Endothelial cell (in vitro differentiated cells): ENCODE measurements around the gene NAV3. TPM values are rescaled to one million over a fixed set of nuclear protein-coding genes. Genes with fewer than 3 reads are reported as not detected.

Experiments used
- DNase-seq: peaks from one replicate; pipeline ENCODE4 v3.0.0; 2021; ENCODE audit warnings: low spot score
- H3K27ac Mint-ChIP-seq: one replicate; pipeline ENCODE4 v1.8.0; 2021; ENCODE audit warnings: mixed read lengths, inconsistent platforms; ENCODE audit not compliant: unreplicated experiment
- H3K27me3 Mint-ChIP-seq: one replicate; pipeline ENCODE4 v1.8.0; 2021; ENCODE audit warnings: mild to moderate bottlenecking, moderate library complexity, mixed read lengths, inconsistent platforms; ENCODE audit not compliant: unreplicated experiment
- H3K36me3 Mint-ChIP-seq: one replicate; pipeline ENCODE4 v1.8.0; 2021; ENCODE audit warnings: mild to moderate bottlenecking, low read depth, mixed read lengths, inconsistent platforms; ENCODE audit not compliant: unreplicated experiment
- H3K4me1 Mint-ChIP-seq: one replicate; pipeline ENCODE4 v1.8.0; 2021; ENCODE audit warnings: mild to moderate bottlenecking, mixed read lengths, inconsistent platforms; ENCODE audit not compliant: unreplicated experiment
- H3K4me3 Mint-ChIP-seq: one replicate; pipeline ENCODE4 v1.8.0; 2021; ENCODE audit warnings: mild to moderate bottlenecking, mixed read lengths, inconsistent platforms; ENCODE audit not compliant: unreplicated experiment
- H3K9me3 Mint-ChIP-seq: one replicate; pipeline ENCODE4 v1.8.0; 2021; ENCODE audit warnings: mixed read lengths, inconsistent platforms; ENCODE audit not compliant: unreplicated experiment
- total RNA-seq: library from RNA; stranded (reverse); fragmentation: NEBNext Ultra II Directional; extraction: Animal tissue kit (Norgen Biotek cat#: 25700); gene quantifications from one replicate; pipeline ENCODE4 v1.2.1, GENCODE V29; 2021; ENCODE audit not compliant: unreplicated experiment
- TF ChIP-seq, protein P1 (sequence below): fragments of 200-600 bp; sonication (generic); IDR thresholded peaks from one replicate; pipeline ENCODE4 v1.5.0; 2021; ENCODE audit warnings: antibody characterized with exemption; ENCODE audit not compliant: unreplicated experiment

Gene NAV3
- total RNA-seq, 1 donor from 2014 or later: 20.3 TPM

DNA sequence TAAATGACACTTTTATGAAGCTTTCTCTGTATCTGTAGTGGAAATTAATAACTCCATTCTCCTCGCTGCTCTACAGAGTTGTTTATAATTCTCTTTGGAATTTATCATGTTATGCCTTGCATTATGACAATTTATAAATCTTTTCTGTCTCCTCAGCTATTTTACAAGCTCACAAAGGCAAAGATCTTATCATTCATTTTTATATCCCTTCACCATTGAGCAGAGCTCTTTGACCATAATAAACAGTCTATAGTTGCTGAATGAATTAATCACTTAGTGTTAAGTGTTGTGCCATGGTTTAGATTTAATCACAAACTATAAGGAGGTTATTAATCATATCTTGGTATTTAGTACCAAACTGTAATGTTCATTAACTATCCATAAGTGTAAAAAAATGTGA is 126.4 kb downstream of the NAV3 start:
- TF ChIP-seq, protein P1, sequence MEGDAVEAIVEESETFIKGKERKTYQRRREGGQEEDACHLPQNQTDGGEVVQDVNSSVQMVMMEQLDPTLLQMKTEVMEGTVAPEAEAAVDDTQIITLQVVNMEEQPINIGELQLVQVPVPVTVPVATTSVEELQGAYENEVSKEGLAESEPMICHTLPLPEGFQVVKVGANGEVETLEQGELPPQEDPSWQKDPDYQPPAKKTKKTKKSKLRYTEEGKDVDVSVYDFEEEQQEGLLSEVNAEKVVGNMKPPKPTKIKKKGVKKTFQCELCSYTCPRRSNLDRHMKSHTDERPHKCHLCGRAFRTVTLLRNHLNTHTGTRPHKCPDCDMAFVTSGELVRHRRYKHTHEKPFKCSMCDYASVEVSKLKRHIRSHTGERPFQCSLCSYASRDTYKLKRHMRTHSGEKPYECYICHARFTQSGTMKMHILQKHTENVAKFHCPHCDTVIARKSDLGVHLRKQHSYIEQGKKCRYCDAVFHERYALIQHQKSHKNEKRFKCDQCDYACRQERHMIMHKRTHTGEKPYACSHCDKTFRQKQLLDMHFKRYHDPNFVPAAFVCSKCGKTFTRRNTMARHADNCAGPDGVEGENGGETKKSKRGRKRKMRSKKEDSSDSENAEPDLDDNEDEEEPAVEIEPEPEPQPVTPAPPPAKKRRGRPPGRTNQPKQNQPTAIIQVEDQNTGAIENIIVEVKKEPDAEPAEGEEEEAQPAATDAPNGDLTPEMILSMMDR: no peak
- Mint-ChIP-seq H3K4me3 (no peak overlapping the region), H3K9me3 (no peaks in the 10 kb centered on the region), H3K4me1 (no peaks in the 10 kb centered on the region), H3K27ac (no peak overlapping the region), H3K36me3 (no peaks in the 10 kb centered on the region), H3K27me3 (peaks cover 2% of the 10 kb centered on the region)
- no peak for DNase-seq

- Mint-ChIP-seq H3K27ac (no peak overlapping the region), H3K36me3 (no peaks in the 10 kb centered on the region), H3K4me1 (no peaks in the 10 kb centered on the region), H3K27me3 (peaks cover 2% of the 10 kb centered on the region), H3K4me3 (no peak overlapping the region), H3K9me3 (no peaks in the 10 kb centered on the region)
- DNase-seq: no peak
- TF ChIP-seq, protein P1: no peak
These were observed 133.0 kb downstream of the NAV3 start for GRCh38 chr12:77963576-77964178.

- H3K4me3 Mint-ChIP-seq: no peak overlapping the region
- no peaks in the 10 kb centered on the region for H3K4me1 Mint-ChIP-seq
- H3K9me3 Mint-ChIP-seq: no peaks in the 10 kb centered on the region
- no peaks in the 10 kb centered on the region for H3K36me3 Mint-ChIP-seq
- TF ChIP-seq, protein P1: no peak
- no peak overlapping the region for H3K27ac Mint-ChIP-seq
- DNase-seq: no peak
- no peaks in the 10 kb centered on the region for H3K27me3 Mint-ChIP-seq
These were observed 135.1 kb downstream of the NAV3 start for GRCh38 chr12:77965790-77966189.

DNA sequence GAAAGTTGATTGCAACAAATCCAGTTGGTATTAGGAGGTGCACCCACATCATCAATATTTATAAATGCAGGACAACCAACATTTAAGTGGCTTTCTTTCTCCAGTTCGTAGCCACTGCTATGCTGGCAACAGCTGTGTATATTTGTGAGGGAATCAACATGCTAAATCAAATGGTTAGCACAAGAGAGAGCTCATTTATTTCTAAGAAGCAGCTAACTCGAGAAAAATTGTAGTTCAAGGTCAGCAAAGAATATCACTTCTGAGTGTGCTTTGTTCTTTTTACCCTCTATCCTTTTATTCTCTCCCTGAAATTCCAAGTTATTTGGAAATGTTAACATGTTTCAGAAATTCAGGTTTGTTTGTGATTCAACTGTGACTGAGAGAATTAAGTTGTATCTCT is 137.3 kb downstream of the NAV3 start:
- no peaks in the 10 kb centered on the region for H3K36me3 Mint-ChIP-seq
- H3K9me3 Mint-ChIP-seq: no peaks in the 10 kb centered on the region
- no peaks in the 10 kb centered on the region for H3K4me1 Mint-ChIP-seq
- no peak overlapping the region for H3K4me3 Mint-ChIP-seq
- H3K27ac Mint-ChIP-seq: no peak overlapping the region
- no peaks in the 10 kb centered on the region for H3K27me3 Mint-ChIP-seq
- no peak for DNase-seq
- TF ChIP-seq, protein P1: no peak

- Mint-ChIP-seq H3K4me3 (no peak overlapping the region), H3K9me3 (no peaks in the 10 kb centered on the region), H3K27me3 (no peaks in the 10 kb centered on the region), H3K36me3 (no peaks in the 10 kb centered on the region), H3K4me1 (no peaks in the 10 kb centered on the region), H3K27ac (no peak overlapping the region)
- no peak for DNase-seq
- TF ChIP-seq, protein P1: no peak
These were observed 137.9 kb downstream of the NAV3 start for GRCh38 chr12:77968571-77968970.
